ENCODE results near the gene SFXN5.
"Not testable (repeated sequence)": the region's sequence is repeated elsewhere in the genome, so short reads cannot be mapped to it uniquely, and the experiment has no call there.

The SFXN5 gene

GRCh38 chr2:73071360-73072128 lies at the start of gene SFXN5:
SFXN5 (minus strand) TSS chr2:73071712; CDS start chr2:73071705, 7 bp downstream.
- peak; percentile 92 to 96 for DNase-seq (ENCODE audit: low read depth in 2 of 2)

- DNase-seq (ENCODE audit: low read depth in 2 of 2), result not testable (repeated sequence)
Observed at GRCh38 chr2:73119611-73120239, 48.2 kb upstream of the SFXN5 start.

GRCh38 chr2:73117441-73117840 lies 45.9 kb upstream of the SFXN5 start:
- DNase-seq (ENCODE audit: low read depth in 2 of 2), result no peak

GRCh38 chr2:73116182-73116960 lies 44.9 kb upstream of the SFXN5 start:
- no peak for DNase-seq (ENCODE audit: low read depth in 2 of 2)

GRCh38 chr2:73114273-73114867 lies 42.9 kb upstream of the SFXN5 start:
- DNase-seq (ENCODE audit: low read depth in 2 of 2), result no peak

GRCh38 chr2:73112913-73113854 lies 41.7 kb upstream of the SFXN5 start, which contains the start of gene RAB11FIP5:
RAB11FIP5 (minus strand) TSS chr2:73112948; CDS start chr2:73112777, 171 bp downstream.
- peak; percentile 75 to 81 for DNase-seq (ENCODE audit: low read depth in 2 of 2)

- peak; percentile 8 to 21 for DNase-seq (ENCODE audit: low read depth in 2 of 2)
Observed at GRCh38 chr2:73112026-73112912, 40.8 kb upstream of the SFXN5 start.

GRCh38 chr2:73111073-73112025 lies 39.8 kb upstream of the SFXN5 start:
- DNase-seq (ENCODE audit: low read depth in 2 of 2), result peak in 1 of 2 donors; percentile 1

- no peak for DNase-seq (ENCODE audit: low read depth in 2 of 2)
Observed at GRCh38 chr2:73110168-73111072, 38.9 kb upstream of the SFXN5 start.

- DNase-seq (ENCODE audit: low read depth in 2 of 2), result no peak
Observed at GRCh38 chr2:73109431-73110167, 38.1 kb upstream of the SFXN5 start.

GRCh38 chr2:73107211-73107926 lies 35.9 kb upstream of the SFXN5 start:
- no peak for DNase-seq (ENCODE audit: low read depth in 2 of 2)

- no peak for DNase-seq (ENCODE audit: low read depth in 2 of 2)
Observed at GRCh38 chr2:73106791-73107190, 35.3 kb upstream of the SFXN5 start.

GRCh38 chr2:73105511-73105971 lies 34.0 kb upstream of the SFXN5 start:
- DNase-seq (ENCODE audit: low read depth in 2 of 2), result no peak

- DNase-seq (ENCODE audit: low read depth in 2 of 2), result no peak
Observed at GRCh38 chr2:73104933-73105332, 33.4 kb upstream of the SFXN5 start.

GRCh38 chr2:73103018-73103542 lies 31.6 kb upstream of the SFXN5 start:
- no peak for DNase-seq (ENCODE audit: low read depth in 2 of 2)

Data from stimulated activated CD4-positive, alpha-beta T cell treated with anti-CD3 and anti-CD28 coated beads, Interleukin-1b, Interleukin-23, amount 100 ng/mL, for 4 hours (primary cell).